Right renal pelvis (tissue), 4 donors: ENCODE measurements around the gene UGCG. TPM values are rescaled to one million over a fixed set of nuclear protein-coding genes. Genes with fewer than 3 reads are reported as not detected.

Experiments
- DNase-seq, 4 donors: peaks; one replicate each; pipeline ENCODE4 v3.0.0-alpha.2; 2013; ENCODE audit warnings: low read depth in 4 of 4, low spot score in 3 of 4, missing footprints in 1 of 4
- polyA plus RNA-seq, 4 donors: library from polyadenylated mRNA; unstranded; fragments of 120-200 nt; gene quantifications; one replicate each; pipeline ENCODE4 v1.2.1, GENCODE V29; 2013; ENCODE audit not compliant: insufficient read length in 4 of 4

Gene UGCG
- polyA plus RNA-seq, 4 donors = 61.6 to 101 (median 79.4) TPM

DNA sequence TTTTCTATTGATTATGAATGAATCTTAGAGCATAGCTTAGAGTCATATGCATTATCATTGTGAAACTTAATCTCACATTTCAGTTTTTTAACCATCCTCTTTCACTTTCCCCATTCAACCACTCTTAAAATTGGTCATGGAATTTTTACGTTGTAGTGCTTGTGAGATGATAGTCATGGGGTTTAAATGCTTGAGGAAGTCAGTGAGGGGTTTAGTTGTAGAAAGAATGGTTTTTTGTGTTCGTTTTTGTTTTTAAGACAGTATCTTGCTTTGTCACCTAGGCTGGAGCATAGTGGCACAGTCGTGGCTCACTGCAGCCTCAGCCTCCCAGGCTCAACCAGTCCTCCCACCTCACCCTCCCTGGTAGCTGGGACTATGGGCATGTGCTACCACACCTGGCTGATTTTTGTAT lies 19.6 kb downstream of the UGCG start:
- no peak for DNase-seq

DNA sequence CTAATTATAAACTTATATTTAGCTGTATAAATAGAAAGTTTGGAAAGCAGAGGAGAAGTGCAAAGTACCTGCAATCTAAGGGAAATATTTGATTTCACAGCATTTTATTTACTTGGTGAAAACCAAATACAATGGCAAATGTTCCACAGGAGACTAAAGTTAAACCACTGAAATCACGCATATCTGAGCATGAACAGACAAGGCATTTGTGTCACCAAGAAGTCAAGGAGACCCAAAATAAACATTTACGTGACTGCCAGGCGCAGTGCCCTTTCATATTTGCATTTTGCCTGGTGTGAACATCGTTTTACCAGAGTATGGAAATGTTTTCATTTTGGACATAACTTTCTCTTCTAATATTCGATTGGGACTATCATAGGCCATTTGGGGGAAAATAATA lies 20.6 kb downstream of the UGCG start:
- no peak for DNase-seq

DNA sequence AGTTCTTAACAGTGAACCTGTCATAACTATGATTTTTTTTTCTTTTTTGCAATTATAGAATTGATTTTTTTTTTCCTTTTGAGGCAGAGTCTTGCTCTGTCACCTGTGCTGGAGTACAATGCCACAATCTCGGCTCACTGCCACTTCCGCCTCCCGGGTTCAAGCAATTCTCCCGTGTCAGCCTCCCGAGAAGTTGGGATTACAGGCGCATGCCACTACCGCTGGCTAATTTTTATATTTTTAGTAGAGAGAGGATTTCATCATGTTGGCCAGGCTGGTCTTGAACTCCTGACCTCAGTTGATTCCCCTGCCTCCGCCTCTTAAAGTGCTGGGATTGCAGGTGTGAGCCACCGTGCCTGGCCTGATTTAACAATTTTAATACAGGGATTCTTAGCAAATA lies 21.4 kb downstream of the UGCG start:
- no peak for DNase-seq

DNA sequence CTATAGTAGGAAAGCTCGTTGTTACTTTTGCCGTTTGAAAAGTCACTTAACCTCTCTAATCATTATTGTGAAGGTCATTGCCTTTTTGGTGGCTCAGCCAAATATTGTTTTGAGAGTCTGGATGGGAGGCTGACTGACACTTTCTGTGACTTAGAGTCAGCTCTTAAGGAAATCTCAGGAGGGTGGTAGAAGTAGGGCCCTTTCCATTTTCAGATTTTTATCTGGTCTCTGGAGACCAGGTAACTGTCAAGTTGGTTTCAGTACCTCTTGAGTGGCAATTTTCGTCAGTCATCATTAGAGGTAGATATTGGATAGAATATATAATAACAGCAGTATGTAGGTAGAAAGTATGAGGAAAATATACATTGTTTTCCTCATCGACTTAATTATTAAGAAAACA lies 23.3 kb downstream of the UGCG start:
- no peak for DNase-seq

DNA sequence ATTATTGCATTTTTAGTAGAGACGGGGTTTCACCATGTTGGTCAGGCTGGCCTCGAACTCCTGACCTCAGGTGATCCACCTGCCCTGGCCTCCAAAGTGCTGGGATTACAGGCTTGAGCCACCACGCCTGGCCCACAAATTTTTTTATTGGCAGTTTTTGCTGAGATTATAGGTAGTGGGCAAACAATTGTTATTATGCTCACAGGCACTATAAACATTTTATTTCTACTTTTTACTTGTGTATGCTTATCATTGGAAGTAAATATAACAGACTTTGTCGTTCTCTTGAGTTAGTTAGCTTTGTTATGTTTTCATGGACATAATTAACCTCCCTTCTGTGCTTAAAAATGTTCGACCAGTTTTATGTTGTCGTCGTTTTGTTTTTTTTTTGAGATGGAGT lies 23.9 kb downstream of the UGCG start:
- DNase-seq = no peak

DNA sequence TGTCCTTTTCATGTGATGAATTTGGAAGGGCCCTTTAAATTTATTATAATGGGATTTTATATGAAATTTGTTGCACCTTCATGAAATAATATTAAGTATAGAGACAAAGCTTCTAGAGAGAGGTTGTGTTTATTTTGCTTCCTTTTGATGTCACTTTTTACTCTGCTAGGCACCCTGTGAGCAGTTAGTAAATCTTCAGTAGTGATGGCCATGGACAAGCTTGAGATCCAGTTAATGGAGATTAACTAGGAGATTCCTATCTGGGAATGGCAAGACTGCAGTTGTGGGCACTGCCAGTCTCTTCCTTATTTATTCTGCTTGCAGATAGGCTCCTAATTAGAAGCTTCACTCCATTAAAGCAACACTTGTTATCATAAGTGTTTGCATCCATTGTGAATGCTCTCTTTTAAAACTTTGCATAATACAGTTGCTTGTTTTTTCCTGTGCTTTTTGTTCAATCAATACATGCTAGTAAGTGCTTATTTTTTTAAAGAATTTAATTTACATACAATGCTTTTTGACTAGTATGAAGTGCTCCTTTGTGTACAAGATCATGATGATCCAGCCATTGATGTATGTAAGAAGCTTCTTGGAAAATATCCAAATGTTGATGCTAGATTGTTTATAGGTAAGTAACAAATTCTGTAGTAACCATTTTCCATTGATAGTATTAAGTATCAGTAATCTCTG lies 25.9 kb downstream of the UGCG start:
- no peak for DNase-seq

DNA sequence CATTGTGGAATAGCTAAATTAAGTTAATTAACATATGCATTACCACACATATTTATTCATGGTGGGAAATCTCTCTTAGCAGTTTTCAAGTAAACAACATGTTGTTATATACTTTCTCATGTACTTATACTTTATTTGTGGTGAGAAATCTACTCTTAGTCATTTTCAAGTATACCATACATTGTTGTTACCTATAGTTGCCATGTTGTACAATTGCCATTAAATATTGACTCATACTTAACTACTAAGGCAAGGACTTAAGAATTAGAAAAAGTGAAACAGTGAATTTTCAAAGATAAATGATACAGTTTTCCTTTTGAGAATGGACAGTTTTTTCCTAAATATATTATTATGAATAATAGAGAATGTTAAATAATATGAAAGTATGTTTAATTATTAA lies 27.7 kb downstream of the UGCG start:
- no peak for DNase-seq

DNA sequence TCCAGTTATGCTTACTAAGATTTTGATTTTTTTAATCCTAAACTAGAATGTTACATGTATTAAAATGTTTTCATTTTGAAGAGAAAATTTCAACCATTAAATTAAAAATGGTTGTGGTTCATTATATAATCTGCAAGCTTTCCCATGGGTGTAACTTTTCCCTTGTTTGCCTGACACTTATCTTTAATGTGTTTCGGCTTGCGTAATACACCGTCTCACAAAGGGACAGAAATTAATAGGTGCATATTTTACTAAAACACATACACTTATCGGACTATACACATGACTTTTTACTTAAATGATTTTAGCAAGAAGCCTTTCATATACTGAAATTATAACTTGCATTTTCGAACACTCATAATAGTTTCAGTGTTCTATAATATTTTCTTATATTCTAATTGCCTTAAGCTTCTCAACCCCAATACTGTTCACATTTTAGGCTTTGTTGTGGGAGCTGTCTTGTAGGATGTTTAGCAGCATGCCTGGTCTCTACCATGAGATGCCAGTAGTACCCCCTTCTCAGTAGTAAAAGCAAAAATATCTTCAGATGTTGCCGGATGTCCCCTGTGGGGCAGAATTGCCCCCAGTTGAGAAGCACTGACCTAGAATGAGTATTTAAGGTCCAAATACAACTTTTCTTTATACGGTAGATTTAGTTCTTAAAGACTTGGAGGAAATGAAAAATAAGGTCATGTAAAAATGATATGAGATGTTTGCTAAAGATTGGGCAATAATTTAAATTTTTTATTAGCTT lies 28.6 kb downstream of the UGCG start:
- DNase-seq = no peak

DNA sequence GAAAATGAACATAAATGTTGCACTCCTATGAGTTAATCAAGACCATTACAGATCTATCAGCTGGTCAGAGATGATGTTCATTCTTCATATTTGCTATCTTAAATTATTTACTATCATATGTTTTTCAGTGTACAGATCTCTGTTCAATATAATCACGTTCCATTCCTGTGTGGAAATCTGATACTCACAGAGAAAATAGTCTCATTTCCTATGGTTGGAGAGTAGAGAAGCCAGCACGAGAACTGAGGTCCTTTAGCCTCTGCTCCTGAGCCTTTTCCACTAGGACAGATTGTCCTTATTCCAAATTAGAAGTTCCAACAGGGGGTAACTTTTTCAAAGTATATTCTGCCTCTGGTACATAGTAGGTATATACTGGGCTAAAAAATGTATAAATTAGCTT lies 29.2 kb downstream of the UGCG start:
- no peak for DNase-seq

DNA sequence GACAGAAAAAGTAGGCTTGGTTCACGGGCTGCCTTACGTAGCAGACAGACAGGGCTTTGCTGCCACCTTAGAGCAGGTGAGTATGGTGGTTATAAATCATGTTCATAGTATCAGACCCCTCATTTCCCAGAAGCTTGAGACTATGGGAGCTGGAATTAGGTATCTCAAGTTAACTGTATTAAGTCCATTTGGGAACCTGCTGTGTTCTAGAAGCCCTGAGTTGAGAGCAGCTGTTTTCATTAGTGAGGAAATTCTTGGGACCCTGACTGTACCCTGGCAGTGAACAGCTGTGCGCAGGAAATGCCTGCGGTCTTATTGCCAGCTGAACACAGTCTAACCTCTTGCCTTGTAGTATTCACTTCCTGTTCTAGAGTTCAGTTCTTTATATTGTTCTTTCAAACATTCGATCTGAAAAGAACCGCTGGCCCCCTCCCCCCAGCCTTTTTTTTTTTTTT lies 29.8 kb downstream of the UGCG start:
- no peak for DNase-seq

DNA sequence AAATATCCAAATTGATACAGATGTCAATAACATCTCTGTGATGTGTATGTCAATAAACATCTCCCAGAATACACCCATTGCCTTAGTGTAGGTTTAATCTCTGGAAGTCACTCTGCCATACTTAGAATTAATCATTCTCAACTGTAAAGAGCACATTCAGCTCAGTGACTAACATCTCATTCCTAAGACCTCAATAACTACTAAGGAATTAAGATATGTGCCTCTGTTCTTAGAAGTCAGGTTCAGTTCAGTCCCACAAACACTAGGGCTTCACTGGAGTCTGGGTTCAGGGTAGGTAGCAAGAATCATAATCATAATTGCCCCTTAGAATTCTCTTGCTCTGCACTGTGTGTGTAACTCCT lies 31.7 kb downstream of the UGCG start:
- DNase-seq = no peak

DNA sequence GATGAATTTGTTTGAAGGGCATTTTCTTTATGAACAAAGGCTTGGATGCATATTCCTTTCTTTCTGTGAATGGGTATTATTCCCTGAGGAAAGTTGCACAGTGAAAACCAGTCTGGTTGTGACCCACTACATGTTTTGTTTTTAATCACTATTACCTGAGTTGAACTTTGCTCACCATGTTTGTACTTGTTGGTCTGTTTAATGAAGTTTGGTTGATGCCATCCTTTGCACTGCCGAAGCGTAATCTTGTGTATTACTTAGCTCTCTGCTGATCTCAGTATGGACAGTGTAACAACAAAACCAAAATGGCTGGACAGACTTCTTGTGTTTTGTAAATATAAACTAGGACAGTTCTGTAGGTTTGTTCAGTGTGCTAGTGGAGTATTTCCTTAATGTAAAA lies 38.1 kb downstream of the UGCG start:
- DNase-seq = no peak

DNA sequence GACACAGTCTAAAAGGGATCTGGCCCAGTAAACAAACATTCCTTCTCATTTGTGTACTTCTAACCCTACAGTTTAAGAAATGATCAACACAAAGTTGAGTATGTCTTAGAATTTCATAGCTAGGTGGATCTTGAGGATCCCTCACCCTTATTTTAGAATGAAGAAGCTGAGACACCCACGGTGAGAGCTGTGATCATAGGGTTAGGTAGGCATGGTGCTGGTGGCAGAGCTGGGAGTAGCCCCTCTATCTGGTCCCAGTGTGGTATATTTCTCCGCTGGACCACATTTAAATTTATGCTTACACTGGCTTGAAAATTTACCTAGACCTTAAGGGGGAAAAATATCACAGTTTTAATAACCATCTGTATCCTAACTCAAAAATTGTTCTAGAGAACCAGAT lies 39.8 kb downstream of the UGCG start:
- DNase-seq = no peak

DNA sequence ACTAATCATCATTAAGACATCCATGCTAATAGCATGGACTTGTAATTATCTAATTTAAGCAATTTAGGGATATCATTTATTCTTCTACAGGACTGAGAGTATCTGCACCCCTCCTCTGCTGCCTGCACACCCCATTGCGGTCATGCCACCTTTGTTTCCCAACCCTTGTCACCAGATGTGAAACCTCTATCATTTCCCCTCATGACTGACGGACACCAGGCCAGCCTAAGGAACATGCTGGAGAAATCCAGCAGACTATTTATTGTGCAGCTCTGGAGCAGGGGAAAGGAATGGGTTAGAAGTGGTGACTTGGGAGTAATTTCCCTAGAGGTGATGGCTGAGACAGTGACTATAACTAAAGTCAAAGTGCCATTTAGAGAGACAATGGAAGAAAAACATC lies 40.7 kb downstream of the UGCG start:
- DNase-seq = no peak

DNA sequence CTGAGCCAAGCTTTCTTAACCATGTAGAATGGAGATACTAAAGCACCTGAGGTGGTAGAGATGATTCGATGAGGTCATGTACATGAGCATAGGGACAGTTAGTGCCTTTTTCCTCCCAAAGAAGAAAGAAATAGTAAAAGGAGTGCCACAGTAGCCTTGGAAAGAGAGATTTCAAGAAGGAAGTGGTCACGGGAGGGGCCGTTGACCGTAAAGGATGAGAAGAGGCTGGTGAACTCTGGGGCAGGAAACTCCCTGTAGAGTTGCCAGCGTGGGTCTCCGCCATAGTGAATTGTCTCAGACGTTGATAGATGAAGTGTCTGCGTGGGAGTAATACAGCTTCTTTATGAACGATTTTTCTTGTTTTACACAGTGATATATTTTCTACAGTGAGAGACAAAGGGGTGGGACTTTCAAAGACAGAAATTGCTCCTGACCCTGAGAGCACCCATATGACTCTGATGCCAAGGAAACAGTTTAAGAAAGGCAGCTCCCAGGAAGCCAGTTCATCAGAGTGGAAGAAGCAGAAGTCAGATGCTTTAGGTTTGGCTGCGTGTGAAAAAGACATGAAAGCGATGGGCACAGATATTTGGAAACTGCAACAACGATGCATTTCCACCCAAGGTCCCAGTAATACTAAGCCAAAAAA lies 41.3 kb downstream of the UGCG start:
- no peak for DNase-seq

DNA sequence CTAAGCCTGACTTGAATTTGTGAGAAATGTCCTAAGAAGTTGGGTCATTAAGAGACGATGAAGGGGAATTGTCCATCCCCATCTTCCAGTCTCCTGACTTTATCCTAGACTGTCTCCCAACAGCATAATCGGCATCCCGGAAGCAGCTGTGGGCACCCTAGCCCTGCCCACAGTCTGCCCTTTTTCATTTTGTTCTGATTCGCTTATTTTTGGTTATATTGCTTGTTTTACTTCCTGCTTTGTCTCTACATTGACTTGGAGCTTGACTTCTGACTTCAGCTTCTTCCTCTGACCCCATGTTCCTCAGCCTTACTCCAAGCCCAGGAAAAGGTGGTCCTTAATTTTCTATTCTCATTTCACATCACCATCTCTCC lies 41.8 kb downstream of the UGCG start:
- no peak for DNase-seq

DNA sequence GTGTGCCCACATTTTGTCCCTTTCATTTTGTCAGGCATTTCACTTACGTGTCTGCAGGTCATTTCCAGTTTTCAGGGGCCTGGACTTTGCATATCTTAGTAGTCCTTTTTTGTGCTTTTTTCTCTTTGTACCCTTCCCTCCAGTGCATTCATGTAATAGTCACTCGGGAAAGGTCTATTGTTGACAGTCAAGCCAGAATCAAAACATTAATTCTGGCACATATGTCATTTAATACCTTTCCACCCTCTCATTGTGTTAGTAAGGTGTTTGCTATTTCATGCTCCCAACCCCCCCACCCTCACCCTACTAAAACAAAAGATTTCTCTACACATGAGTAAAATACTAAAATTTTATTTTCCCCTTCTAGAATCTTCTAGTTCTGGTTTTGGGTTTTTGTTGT lies 42.7 kb downstream of the UGCG start:
- DNase-seq = no peak

DNA sequence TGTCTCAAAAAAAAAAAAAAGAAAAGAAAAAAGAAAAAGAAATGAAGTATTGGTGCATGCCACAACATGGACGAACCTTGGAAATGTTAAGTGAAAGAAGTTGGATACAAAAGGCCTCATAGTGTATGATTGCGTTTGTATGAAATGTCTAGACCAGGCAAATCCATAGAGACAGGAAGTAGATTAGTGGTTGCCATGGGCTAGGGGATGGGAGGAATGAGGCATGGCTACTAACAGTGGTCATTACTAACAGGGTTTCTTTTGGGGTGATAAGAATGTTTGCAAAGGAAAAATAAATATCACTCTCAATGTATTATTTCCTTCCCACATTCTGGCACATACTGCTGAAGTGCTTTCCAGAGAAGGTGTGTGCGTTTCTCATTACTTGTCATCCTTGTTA lies 44.1 kb downstream of the UGCG start:
- DNase-seq = no peak

DNA sequence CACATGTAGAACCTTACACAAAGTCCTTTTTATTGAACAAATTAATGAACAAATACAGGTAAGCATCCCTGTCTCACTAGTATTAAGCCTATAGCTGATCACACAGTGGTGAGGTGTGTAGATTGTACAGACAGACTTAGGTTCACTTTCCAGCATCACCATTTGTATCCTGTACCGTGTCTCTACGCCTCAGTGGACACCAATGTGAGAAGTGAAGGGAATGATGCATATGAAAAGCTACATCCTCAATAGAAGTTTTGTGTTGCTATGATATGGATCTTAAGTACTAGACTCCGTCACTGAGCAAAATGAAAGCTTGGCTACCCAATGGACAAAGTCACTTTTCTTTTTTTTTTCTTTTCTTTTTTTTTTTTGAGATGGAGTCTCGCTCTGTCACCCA lies 46.6 kb downstream of the UGCG start:
- DNase-seq = no peak

DNA sequence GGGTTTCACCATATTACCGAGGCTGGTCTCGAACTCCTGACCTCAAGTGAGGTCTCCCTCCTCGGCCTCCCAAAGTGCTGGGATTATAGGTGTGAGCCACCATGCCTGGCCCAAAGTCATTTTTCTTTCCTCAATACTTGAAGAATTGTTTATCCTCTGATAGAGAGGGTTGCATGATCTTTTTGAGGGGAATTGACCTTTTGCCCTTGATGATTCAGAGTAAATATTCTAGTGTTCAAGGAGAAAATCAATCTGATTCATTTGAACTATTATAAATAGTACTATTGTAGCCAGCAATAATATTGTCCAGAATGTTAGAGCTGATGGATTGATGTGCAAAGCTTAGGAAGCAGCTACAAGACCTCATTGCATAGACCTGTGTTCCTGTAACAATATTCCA lies 47.1 kb downstream of the UGCG start:
- DNase-seq = no peak

DNA sequence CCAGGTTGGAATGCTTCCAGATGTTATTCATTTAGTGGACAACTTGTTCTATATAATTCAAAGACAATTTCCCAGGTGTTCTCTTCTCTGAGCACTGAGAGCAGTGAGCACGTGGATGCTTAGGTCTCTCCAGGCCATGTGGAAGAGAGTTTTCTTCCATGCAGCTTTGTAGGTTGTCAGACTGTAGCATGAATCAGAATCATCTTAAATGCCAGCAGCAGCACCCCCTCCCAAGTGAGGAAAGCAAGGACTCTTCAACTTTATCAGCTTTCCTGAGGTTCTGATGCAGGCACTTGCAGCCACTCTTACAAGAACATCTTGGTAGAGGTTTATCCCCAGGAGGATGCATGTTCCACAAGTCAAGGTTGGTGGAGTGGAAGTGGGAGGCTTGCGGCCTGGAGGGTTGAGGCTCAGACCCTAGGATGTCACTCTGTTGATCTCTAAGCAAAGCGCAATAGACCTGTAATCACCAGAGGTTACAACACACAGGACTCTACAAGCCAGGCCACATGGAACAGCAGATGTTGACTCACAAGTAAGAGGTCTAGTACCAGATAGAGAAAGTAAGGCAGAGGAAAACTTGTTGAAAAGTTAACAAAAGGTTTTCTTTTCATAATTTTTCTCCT lies 47.7 kb downstream of the UGCG start:
- DNase-seq = no peak

DNA sequence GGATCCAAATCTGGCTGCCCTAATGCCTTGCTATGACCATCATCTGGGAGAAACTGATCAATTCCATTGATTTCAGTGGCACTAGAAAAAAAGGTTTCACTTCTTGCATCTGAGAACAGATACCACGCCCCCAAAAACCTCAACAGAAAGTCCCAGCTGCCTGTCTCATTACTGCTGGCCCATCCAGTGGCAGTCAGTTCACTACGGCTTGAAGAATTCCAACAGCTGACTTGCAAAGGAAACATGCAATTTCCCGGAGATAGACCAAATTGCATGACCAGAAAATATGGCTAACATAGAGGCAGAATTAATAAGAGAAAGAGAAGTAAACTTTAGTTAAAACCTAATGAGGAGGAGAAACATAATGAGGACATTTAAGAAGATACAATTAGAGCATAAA lies 48.6 kb downstream of the UGCG start:
- no peak for DNase-seq
